GM15510 (cell line): ENCODE results near the gene UBE3B.

Experiments
- POLR2A ChIP-seq: IDR thresholded peaks from 3 replicates; pipeline ENCODE4 v1.6.1; 2011; ENCODE audit warnings: borderline replicate concordance; ENCODE audit not compliant: insufficient read length; ENCODE audit errors: extremely low read depth

UBE3B gene

DNA sequence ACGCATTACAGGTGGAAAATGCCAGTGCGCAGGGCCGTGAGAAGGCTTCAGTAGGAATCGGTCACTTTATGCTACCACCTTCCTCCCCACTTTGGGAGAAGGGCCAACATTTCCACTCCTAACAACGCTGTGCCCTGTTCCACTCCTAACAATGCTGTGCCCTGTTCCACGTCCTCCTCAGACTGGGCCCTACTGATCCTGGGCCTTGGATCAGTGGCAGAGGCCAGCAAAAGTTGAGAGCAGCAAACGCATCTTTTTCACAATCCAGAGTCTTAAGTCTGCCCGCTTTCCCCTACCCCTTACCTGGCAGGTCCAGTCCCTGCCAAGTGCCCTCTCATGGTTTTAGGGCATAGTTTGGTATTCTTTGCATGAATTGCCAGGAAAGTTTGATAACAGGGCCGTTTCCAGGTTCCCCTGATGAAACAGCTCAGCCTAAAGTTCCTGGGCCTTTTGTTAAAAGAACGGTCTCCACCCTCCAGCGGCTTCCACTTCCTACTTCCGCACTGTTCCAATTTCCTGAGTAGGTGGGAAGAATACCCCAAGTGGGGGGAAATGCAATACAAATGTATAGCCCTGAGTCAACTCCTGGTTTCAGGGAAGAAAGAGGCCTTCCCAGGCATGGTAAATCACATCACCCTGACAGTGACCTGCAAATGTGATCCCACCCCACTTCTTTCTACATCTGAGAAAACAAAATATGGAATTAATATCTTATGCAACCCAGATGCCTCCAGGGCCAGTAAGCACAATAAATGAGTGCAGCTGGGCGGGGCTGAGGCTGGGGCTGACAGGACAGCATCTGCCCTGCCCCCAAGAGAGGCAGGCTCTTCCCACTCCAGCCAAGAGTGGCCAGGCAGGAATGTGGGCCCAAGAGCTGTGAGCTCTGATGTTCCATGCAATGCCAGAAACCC lies 15.3 kb upstream of the UBE3B start:
- TF ChIP-seq POLR2A: no peak

DNA sequence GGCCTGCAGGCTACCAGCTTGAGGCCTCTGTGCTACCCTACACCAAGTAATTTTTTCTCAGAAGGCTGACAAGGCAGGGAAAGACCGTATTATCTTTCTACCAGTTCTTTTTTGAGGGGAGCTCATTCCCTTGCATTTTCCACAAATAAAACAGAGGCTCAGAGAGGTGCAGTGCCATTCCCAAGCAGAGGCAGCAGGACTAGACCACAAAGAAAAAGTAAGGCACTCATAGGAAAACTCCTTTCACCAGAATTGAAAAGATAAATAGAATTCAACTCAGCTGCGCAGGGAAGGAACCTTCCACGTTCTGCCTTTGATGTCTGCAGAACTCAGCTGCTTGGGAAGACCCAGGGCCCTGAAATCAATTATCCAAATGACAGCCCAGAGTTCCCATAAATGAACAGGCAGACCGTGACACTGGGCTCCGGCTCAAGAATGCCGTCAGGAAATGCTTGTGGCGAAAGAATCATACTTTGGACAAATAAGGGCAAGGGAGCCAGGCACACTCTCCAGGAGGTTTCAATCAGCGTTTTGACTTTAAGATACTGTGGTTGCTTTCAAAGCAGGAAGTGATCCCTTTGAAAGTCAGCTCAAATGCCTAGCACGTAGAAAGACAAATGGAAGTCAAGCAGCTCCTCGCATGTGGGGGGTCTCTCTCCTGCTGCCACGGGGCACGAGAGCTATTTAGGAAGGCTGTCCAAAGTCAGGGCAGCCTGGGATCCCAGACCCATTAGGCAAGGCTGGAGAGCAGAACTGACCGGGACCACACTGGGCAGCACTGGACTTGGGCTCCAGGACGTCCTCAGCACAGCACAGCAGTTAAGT lies 14.4 kb upstream of the UBE3B start:
- TF ChIP-seq POLR2A: no peak

DNA sequence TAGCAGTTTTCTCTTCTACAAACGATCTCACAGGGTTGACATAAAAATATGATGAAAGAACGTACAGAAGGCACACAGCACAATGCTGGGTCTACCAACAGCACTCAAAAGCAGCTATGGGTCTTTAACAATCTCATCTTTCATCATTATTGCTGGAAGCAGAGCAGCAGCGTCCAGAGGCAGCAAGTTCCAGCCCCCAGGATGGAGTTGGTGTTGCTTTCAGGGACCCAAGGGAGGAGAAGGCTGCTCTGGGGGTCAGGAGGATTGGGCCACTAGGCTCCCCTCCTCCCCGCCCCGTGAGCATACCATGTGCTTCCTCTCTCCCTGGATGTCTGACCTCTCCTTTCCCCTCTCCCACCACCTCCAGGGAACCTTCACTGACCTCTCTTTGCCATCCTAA lies 13.7 kb upstream of the UBE3B start:
- TF ChIP-seq POLR2A: no peak

DNA sequence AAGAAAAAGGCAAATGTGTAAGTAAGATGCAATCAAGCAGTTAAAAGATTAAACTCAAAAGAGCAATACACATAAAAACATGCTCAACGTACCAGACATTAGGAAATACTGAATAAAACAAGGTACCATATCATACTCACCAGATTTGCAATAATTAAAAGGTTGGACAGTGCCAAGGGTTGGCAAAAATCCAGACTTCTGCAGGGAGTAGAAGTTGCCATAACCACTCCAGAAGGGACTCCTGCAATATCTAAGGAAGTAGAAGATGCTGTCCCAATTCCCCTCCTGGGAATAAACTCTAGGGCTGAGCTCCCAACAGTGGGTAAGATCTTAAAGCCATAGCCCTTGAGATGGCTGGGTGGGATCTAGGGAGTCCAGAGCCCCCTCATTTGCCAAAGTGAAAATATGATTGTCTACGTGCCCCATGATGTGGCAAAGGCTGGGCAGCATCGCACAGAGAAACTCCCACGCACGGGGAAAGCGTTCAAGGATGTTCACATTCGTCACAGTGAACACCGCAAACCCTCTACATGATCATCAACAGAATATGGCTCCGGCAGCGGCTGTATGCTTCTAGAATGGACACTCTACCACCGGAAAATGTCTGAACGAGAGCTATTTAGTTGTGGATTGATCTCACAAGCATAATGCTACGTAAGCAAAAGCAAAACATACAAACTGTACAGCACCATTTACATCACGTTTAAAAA lies 12.6 kb upstream of the UBE3B start:
- no peak for TF ChIP-seq POLR2A

DNA sequence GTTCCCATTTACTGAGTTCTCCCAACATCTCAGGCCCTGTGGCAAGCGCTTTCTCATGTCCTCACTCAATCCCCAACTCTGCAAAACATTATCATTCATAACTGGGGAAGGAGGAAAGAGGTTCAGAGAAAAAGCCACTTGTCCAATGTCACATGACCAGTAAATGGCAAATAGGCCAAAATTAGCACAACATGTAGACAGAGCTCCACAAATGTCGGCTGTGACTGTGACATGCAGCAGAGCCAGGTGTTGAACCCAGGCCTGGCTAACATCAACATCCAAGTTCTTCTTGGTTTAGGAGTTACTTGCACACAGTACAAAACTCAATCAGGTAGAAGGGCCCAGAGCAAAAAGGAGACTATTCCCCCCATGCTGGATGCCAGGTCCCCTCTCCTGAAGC lies 11.1 kb upstream of the UBE3B start:
- TF ChIP-seq POLR2A: no peak

DNA sequence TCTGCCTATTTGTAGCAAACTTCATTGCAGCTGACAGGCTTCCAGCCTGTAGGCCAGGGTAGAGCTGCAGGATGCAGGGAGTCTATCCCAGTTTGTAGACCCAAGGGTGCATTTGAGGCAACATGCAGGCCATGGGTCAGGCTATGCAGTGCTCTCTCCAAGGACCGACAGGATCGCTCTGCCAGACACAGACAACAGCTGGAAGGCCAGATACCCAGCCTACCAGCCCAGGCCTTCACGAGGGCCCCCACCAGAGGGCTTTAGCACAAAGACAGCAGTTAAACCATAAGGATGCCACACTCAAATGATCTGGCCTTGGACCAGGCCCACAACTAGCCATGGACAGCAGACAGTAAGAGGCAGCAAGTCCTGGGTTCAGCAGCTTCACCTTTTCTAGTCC lies 10.6 kb upstream of the UBE3B start:
- TF ChIP-seq POLR2A: no peak

DNA sequence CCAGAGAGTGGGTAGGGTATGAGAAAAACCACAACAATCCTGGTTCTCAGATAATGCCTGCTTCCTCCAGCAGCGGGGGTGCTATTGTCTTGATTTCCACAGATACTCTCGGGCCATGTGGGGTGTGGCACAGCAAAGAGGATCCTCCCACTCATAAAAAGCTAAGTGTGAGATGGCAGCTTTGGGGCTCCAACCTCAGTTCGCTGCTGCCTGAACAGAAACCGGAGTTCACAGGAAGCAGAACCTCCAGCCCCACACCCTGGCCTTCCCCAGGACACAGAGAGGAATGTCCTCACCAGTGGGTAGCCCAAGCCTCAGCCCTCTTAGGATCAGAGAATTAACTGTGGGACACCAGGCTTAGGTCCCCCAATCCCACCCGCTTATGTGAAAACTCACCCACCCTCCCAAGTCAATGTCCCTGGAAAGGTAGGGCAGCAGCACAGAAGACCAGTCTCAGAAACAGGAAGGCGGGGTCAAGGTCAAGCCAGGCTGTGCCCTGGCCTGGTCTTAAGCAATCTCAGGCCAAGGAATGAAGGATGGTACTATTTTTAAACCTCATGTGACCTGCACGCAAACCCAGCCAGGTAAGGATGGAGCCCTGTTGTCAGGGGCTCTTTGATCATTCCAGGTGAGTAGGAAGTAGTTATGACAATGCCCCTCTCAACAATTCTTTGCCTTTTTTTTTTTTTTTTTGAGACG lies 9.3 kb upstream of the UBE3B start:
- no peak for TF ChIP-seq POLR2A

DNA sequence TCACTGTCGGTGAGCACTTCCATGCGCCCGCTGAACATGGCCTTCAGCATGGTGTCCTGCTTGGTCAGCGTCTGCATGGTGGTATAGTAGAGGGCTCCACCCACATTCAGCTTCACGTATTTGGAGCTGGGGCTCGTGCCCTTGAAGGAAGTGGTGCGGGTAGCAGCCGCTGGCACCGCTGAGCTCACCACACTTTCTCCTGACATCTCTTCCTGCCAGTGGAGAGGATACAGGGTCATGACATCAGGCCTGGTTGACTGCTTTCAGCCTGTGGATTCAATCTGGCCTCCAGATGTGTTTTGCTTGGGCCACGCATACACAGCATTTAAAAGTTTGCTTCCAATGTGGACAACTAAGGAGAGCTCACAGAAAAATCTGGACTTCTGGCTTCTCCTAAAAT lies 7.9 kb upstream of the UBE3B start:
- no peak for TF ChIP-seq POLR2A

DNA sequence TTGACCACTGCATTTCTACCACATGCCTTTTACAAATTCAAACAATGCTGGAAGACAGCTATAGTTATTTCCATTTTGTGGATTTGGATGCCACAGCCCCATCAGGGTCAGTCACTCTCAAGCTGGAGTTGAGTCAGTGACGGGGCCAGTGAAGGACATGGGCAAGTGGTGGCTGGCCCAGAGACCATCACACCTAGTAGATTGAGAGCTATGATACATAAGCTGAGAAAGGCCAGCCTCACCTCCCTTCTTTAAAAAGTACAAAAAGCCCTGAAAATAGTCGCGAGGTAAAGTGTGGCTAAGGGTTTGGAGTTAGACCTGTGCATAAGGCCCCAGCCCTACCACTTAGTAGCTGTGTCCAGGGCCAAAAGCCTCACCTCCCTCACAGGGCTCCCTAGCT lies 4.4 kb upstream of the UBE3B start:
- TF ChIP-seq POLR2A: no peak

DNA sequence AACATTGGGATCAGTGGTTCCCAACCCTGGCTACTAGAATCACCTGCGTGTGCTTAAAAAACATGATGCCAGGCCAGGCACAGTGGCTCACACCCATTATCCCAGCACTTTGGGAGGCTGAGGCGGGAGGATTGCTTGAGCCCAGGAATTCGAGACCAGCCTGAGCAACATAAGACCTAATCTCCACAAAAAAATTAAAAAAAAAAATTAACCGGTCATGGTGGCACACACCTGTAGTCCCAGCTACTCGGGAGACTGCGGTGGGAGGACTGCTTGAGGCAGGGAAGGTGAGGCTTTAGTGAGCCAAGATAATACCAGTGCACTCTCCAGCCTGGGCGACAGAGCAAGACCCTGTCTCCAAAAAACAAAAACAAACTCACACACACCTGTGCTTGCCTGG lies 2.3 kb upstream of the UBE3B start:
- TF ChIP-seq POLR2A: no peak

DNA sequence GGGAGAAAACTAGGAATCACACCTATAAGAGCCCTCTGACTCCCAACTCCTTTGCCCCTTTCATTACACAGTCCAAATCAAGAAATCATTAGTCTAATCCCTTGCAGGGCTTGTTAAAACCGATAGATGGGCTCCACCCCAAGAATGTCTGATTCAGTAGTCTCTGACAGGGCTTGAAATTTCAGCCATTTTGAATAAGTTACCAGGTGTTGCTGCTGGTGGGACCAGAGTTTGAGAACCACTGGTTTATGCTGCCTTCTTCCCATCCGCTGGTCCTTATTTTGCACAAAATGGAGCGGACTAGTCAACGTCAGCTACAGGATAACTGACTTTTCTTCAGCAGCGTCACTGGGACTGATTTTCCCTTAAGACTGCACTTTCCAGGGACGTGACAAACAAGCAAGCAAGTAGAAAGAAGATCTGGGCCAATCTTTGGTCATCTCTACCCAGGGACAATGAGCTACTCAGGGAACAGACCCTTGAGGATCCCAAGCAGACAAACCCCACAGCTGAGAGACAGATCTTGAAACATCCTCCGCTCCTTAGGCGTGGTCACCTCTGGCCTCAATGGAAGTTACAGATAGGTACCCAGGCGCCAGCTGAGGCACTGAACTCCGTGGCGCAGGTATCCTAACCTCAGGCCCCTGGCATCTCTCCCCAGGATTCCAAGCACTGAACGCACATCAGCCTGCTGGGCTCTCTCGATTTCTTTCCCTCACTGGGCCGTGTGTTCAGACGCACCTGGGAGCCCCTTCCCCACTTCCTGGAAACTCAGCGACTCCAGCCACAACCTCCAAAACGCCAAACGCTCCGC lies 1.2 kb upstream of the UBE3B start:
- no peak for TF ChIP-seq POLR2A

DNA sequence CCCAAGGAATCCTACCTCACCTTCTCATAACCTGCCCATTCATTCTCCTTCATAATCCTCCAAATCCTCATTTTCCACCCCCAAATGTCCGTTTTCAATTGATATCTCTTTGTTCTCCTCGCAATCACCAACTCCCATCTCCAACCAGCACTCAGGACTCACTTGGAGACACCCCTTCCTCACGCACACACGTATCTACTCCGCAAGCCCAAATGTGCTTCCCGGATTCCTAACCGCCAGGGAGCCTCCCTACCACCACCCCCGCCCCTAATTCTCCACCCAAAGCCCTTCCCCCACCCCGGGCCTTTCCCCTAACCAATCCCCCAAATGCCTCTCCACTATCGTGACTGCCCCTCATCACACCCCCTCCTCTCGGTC lies 638 bp upstream of the UBE3B start:
- TF ChIP-seq POLR2A: no peak

DNA sequence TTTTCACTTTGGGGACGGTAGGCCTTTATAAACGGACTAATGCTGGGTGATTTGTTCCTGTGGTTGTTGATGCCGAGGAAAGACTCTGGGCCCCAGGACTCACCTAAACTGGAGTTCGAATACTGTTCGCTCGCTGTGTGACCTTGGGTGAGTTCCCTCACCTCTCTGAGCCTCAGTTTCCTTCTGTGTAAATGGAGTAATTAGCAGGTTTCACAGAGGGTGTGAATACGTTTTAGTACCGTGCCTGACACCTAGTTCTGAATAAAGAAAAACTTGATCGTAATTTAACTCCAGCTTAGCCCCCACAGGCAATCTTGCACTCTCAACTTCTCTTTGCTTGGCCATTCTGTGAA lies 505 bp downstream of the UBE3B start:
- TF ChIP-seq POLR2A: no peak

DNA sequence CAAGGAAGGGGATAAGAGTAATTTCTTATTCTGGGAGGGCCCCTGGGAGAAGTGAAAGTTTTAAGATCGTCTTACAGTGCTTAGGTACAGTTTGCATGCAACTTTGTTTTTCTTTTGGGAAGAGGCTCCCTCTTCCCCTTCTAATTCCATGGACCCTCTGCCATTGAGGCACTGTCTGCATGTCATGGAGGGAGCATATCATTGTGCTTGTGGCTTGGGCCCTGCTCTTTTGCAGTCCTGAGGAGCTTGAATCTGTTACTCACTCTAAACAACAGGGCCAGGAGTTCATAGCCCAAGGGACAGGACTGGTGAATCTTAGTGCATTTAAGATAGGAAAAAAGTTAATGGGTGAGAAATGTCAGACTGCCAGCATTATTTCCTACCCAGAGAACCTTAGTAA lies 2.3 kb downstream of the UBE3B start:
- no peak for TF ChIP-seq POLR2A
